IMR-90 (cell line): ENCODE measurements around the gene FCN1.

Experiments
- CTCF ChIP-seq: conservative IDR thresholded peaks from 2 replicates; pipeline ENCODE4 v1.5.1; 2012; ENCODE audit warnings: mild to moderate bottlenecking, low read depth, low read length, improper control_type of control experiment
- ELK1 ChIP-seq: fragments of 150-350 bp; IDR thresholded peaks from 2 replicates; pipeline ENCODE4 v1.6.1; 2016; ENCODE audit warnings: low read depth, mild to moderate bottlenecking, low read length, moderate library complexity, borderline replicate concordance
- POLR2A ChIP-seq: IDR thresholded peaks from 2 replicates; pipeline ENCODE4 v1.6.1; 2012; ENCODE audit warnings: mild to moderate bottlenecking, low read depth, low read length

- TF ChIP-seq CTCF = no peak
- TF ChIP-seq ELK1 = no peak
- TF ChIP-seq POLR2A = no peak
These were observed 4.5 kb downstream of the FCN1 start for GRCh38 chr9:134913041-134913712.
